ENCODE data around the gene CNTN4.

DNA sequence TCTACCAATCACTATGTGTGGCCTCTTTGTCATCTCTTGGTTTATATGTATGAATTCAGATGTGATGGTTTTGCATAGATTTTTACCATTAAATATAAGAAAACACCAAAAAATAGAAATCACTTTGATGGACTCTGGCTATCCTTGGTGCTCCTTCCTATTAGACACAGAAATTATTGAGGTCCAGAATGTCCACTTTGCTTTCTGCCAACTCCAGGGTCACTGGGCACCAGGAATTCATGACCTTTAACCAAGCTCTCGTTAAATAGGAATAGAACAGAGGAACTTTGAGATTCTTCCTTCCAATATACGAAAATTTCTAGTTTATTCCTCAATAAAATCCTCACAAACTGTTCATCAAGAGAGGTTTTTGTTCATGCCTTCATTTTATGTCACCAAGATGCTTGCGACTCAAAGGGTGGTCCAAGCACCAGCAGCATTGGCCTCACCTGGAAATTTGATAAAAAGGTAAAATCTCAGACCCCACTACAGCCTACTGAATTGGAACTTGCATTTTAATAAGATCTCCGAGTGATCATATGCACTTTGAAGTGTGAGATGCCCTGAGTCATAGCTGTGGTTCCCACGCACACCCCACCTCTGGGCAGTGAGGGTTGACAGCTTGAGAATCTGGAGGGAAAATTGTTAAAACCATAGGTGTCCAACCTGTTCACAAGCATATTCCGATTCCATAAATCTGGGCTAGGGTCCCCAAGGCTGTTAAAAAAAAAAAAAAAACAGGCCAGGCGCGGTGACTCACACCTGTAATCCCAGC lies 725.0 kb downstream of the CNTN4 start:
- TF ChIP-seq POLR2A (IDR thresholded peaks at IDR 0.05) = no peak
- TF ChIP-seq, protein P1, sequence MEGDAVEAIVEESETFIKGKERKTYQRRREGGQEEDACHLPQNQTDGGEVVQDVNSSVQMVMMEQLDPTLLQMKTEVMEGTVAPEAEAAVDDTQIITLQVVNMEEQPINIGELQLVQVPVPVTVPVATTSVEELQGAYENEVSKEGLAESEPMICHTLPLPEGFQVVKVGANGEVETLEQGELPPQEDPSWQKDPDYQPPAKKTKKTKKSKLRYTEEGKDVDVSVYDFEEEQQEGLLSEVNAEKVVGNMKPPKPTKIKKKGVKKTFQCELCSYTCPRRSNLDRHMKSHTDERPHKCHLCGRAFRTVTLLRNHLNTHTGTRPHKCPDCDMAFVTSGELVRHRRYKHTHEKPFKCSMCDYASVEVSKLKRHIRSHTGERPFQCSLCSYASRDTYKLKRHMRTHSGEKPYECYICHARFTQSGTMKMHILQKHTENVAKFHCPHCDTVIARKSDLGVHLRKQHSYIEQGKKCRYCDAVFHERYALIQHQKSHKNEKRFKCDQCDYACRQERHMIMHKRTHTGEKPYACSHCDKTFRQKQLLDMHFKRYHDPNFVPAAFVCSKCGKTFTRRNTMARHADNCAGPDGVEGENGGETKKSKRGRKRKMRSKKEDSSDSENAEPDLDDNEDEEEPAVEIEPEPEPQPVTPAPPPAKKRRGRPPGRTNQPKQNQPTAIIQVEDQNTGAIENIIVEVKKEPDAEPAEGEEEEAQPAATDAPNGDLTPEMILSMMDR (IDR thresholded peaks at IDR 0.05 in 8 of 11, conservative IDR thresholded peaks at IDR 0.05 in 3 of 11) = no peak

Measured in spleen (tissue), 7 donors.